Stimulated activated CD4-positive, alpha-beta T cell treated with anti-CD3 and anti-CD28 coated beads, TNF-alpha, amount 100 ng/mL, for 4 hours (primary cell): ENCODE measurements around the gene ACLY.
"Not testable (repeated sequence)": the region's sequence is repeated elsewhere in the genome, so short reads cannot be mapped to it uniquely, and the experiment has no call there.

Experiments
- DNase-seq, 3 experiments: peaks; one replicate each; pipeline ENCODE4 v3.0.0-alpha.2; 2020; ENCODE audit warnings: low read depth in 3 of 3

The ACLY gene

DNA sequence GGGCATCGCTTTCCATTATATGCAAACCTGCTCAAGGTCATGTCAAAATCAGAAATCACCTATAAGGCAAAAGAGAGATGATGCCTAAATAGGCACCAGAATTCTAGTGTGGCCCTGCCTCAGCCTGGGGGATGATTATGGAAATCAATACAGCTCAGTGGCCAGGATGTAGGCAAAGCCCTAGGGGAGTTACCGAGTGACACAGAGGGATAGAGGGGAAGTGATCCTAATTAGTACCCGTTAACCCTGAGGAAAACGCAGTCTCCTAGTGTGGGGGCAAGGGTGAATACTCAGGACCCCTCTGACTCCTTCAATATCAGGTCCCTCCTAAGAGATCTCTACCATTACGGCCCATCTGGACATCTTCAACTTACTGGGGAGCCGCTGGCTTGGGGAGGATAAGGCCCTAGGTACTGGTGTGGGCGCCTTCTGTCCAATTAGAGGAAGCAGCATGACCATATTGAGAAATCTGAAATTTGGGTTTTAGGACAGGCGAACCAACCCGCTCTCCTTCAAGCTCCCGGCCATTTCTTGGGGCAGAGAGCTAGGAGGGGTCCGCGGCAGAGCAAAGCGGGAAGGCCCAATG is 83.4 kb downstream of the ACLY start:
- DNase-seq, result no peak

DNA sequence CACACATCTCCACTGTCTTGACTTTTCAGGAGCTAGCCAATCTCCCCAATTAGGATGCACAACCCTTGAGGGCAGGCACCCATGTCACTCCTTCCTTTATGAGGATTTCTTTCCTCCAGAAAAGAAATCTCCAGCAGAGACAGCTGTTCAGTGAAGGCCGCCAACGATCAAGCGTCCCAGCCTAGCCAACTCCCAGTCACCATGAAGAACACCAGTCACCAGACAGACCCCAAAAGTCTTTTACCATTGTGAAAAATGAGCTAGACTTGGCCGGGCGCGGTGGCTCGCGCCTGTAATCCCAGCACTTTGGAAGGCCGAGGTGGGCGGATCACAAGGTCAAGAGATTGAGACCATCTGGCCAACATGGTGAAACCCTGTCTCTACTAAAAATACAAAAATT is 88.8 kb downstream of the ACLY start:
- not testable (repeated sequence) for DNase-seq

DNA sequence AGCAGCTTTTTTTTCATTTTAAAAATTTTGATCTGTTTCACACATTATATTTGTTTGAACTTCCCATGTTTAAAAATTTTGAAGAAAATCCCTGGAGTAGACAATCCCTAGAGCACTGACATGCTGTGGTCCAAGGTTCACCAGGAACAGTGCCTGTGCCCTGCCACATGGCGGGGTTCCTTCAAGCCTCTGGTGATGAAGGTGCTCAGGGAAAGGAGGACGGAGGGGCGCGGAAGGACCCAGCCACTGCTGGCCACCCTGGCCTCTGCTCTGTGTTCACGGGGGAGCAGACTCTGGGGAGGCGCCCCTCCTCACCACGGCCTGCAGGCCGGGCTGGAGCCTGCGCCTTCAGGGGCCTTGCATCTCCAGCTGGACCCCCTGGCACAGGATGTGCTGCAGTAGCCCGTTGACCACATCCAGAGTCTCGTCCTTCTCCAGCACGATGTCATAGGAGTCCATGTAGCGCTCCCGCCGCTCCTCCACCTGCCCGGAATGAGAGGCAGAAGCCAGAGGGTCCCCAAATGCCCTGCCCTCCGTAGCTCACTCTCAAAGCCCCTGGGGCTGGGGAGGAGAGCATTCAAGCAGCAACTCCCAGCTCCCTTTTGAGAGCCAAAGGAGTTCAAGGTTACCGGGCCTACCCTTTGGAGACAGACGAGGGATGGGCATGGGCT is 93.4 kb downstream of the ACLY start:
- DNase-seq, result no peak

DNA sequence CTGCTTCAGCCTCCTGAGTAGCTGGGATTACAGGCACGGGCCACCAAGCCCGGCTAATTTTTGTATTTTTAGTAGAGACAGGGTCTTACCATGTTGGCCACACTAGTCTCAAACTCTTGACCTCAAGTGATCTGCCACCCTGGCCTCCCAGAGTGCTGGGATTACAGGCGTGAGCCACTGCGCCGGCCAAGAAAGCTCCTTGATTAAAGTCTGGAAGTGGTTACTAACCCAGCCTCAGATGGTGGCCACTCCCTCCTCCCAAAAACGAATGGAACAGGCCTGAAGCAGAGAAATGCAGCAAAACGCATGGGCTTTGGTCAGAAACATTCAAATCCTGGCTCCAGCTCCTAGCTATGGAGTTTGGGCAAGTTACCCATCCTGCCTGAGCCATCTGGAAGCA is 94.7 kb downstream of the ACLY start:
- DNase-seq, result no peak

DNA sequence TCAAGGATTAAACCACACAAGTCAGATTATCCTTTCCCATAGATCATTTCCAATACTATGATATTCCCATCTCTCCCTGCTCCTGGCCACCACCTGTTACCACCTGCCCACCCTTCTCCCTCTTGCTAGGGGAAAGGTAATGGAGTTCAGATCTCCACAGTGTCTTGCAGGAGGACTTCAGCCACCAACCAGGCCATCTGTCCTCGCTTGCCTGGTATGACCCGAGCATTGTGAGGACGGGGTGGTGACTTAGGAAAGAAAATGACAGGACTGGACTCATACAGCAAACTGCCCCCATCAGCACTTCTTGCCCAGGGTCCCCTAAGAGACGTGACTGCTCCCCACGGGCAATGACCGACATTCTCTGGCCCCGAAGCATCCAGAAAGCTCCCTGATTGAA is 95.2 kb downstream of the ACLY start:
- no peak for DNase-seq

DNA sequence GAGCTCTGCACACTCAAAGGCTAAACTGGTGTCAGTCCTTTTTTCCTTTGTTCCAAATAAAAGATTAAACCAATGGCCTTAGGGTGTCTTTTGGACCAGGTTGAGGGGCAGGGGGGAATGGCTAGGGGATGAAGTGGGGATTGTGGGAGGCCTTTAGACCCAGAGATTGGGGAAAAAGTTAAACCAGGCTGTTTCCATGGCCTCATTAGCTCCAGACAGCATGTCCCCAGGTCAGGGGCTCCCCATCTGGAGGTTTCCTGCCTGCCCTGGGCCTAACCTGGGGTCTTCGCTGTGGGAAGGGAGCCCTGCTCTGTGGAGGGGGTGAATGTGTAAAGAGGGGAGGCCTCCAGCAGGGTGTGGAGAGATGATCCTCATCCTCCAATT is 95.6 kb downstream of the ACLY start:
- no peak for DNase-seq

DNA sequence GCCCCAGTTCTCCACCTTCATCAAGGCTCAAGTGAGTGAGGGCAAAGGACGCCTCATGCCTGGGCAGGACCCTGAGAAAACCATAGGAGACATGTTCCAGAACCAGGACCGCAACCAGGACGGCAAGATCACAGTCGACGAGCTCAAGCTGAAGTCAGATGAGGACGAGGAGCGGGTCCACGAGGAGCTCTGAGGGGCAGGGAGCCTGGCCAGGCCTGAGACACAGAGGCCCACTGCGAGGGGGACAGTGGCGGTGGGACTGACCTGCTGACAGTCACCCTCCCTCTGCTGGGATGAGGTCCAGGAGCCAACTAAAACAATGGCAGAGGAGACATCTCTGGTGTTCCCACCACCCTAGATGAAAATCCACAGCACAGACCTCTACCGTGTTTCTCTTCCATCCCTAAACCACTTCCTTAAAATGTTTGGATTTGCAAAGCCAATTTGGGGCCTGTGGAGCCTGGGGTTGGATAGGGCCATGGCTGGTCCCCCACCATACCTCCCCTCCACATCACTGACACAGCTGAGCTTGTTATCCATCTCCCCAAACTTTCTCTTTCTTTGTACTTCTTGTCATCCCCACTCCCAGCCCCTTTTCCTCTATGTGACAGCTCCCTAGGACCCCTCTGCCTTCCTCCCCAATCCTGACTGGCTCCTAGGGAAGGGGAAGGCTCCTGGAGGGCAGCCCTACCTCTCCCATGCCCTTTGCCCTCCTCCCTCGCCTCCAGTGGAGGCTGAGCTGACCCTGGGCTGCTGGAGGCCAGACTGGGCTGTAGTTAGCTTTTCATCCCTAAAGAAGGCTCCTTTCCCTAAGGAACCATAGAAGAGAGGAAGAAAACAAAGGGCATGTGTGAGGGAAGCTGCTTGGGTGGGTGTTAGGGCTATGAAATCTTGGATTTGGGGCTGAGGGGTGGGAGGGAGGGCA is 96.3 kb downstream of the ACLY start:
- no peak for DNase-seq

DNA sequence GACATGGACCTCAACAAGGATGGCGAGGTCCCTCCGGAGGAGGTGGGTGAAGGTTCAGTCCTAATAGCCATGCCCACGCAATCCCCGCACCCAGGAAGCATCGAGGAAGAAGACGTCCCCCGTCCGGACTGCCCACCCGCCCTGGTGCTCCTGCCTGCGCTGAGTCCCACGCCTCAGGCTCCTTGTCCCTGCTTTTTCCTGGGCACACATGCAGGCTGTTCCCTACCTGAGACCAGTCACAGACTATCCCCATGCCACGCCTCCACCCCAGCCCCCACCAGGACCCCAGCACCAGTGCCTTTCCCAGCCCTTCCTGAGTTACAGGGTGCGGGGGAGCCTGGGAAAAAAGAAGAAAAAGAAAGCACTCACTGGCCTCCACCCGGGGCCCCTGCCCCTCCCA is 97.0 kb downstream of the ACLY start:
- DNase-seq, result no peak

DNA sequence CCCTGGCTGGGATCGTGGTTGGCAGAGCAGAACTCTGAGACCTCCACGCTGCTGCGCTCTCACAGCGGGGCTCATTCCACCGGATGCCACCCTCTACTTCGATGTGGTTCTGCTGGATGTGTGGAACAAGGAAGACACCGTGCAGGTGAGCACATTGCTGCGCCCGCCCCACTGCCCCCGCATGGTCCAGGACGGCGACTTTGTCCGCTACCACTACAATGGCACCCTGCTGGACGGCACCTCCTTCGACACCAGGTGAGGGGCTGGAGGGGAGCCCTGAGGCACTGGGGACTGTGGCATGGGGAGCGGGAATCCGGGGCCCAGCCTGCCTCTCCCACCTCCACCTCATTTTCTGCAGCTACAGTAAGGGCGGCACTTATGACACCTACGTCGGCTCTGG is 100.7 kb downstream of the ACLY start:
- DNase-seq, result no peak
